Liver (tissue), 9 donors: ENCODE measurements around the gene UBE3B. TPM values are rescaled to one million over a fixed set of nuclear protein-coding genes. Genes with fewer than 3 reads are reported as not detected.

Experiments used
- DNase-seq: peaks from one replicate; pipeline ENCODE4 v3.0.0-alpha.2; 2017; ENCODE audit warnings: low spot score
- H3K27ac ChIP-seq, 2 donors: one replicate each; pipeline ENCODE4 v1.7.0; 2013; ENCODE audit warnings: inconsistent platforms in 2 of 2, low read length in 2 of 2, control low read depth in 1 of 2, low read depth in 1 of 2, mild to moderate bottlenecking in 1 of 2
- H3K27me3 ChIP-seq, 4 donors: one replicate each; pipeline versions ENCODE4 v1.6.1 to v1.7.0; 2013; ENCODE audit warnings: low read length in 3 of 4, inconsistent platforms in 1 of 4, mild to moderate bottlenecking in 1 of 4, moderate library complexity in 1 of 4; ENCODE audit not compliant: control insufficient read depth in 4 of 4, insufficient read depth in 4 of 4
- H3K36me3 ChIP-seq, 4 donors: one replicate each; pipeline versions ENCODE4 v1.6.1 to v1.7.0; 2013; ENCODE audit warnings: low read length in 3 of 4, mild to moderate bottlenecking in 3 of 4, low read depth in 1 of 4, moderate library complexity in 1 of 4; ENCODE audit not compliant: control insufficient read depth in 4 of 4, insufficient read depth in 3 of 4
- H3K4me1 ChIP-seq, 4 donors: one replicate each; pipeline versions ENCODE4 v1.6.1 to v1.7.0; 2013; ENCODE audit warnings: low read length in 3 of 4, mild to moderate bottlenecking in 3 of 4, moderate library complexity in 1 of 4; ENCODE audit not compliant: control insufficient read depth in 4 of 4, insufficient read depth in 4 of 4
- H3K4me3 ChIP-seq, 3 donors: one replicate each; pipeline versions ENCODE4 v1.6.1 to v1.7.0; 2013; ENCODE audit warnings: low read length in 3 of 3, control low read depth in 1 of 3, low read depth in 1 of 3, mild to moderate bottlenecking in 1 of 3
- H3K9ac ChIP-seq, 2 donors: one replicate each; pipeline ENCODE4 v1.7.0; 2013; ENCODE audit warnings: low read length in 2 of 2, mild to moderate bottlenecking in 2 of 2, moderate library complexity in 2 of 2, control low read depth in 1 of 2, low read depth in 1 of 2
- H3K9me3 ChIP-seq, 4 donors: one replicate each; pipeline versions ENCODE4 v1.6.1 to v1.7.0; 2013; ENCODE audit warnings: low read length in 3 of 4; ENCODE audit not compliant: control insufficient read depth in 4 of 4
- ATF3 ChIP-seq: IDR thresholded peaks from 2 replicates; pipeline ENCODE4 v1.6.1; 2016; ENCODE audit warnings: antibody characterized with exemption
- CTCF ChIP-seq: fragments of 150-350 bp; IDR thresholded peaks from 2 replicates; pipeline ENCODE4 v1.5.1; 2017; ENCODE audit warnings: improper control_type of control experiment, low read depth, low read length; ENCODE audit not compliant: missing input control
- GABPA ChIP-seq, 2 donors: IDR thresholded peaks in 1 of 2; conservative IDR thresholded peaks in 1 of 2; 2 replicates each; pipeline ENCODE4 v1.6.1; 2016; ENCODE audit warnings: antibody characterized with exemption in 2 of 2, mild to moderate bottlenecking in 1 of 2, moderate library complexity in 1 of 2
- JUND ChIP-seq, 2 donors: IDR thresholded peaks; 2 replicates each; pipeline ENCODE4 v1.6.1; 2016; ENCODE audit warnings: antibody characterized with exemption in 2 of 2
- MAX ChIP-seq: IDR thresholded peaks from 2 replicates; pipeline ENCODE4 v1.6.1; 2016; ENCODE audit warnings: antibody characterized with exemption
- NR2F2 ChIP-seq: IDR thresholded peaks from 2 replicates; pipeline ENCODE4 v1.6.1; 2016; ENCODE audit warnings: antibody characterized with exemption
- RXRA ChIP-seq, 2 donors: IDR thresholded peaks; 2 replicates each; pipeline ENCODE4 v1.6.1; 2017 to 2018; ENCODE audit warnings: antibody characterized with exemption in 2 of 2, mild to moderate bottlenecking in 1 of 2
- TAF1 ChIP-seq: conservative IDR thresholded peaks from 2 replicates; pipeline ENCODE4 v1.6.1; 2016; ENCODE audit warnings: antibody characterized with exemption, mild to moderate bottlenecking
- YY1 ChIP-seq: IDR thresholded peaks from 2 replicates; pipeline ENCODE4 v1.6.1; 2016; ENCODE audit warnings: antibody characterized with exemption, mild to moderate bottlenecking
- ZBTB33 ChIP-seq: IDR thresholded peaks from 2 replicates; pipeline ENCODE4 v1.6.1; 2016; ENCODE audit warnings: antibody characterized with exemption
- WGBS: extraction: QIAGEN DNeasy Blood & Tissue Kit; methylation state at CpG from one replicate; pipeline ENCODE4 v1.1.7; 2013; 5-methylcytosine and 5-hydroxymethylcytosine counted together
- polyA plus RNA-seq, 2 donors: library from polyadenylated mRNA; stranded (reverse) in 1 of 2; unstranded in 1 of 2; fragments of 200-250 nt in 1 of 2; fragments of >200 nt in 1 of 2; fragmentation: Nextera tagmentation in 1 of 2; extraction: Ambion mirVana in 1 of 2; gene quantifications; one replicate each; pipeline versions ENCODE4 v1.2.1 to v1.2.3, GENCODE V29; 2013 to 2015
- total RNA-seq, 2 donors: library from RNA; depleted of rRNA; stranded (reverse); fragments of >200 nt; gene quantifications; one replicate each; pipeline ENCODE4 v1.2.3, GENCODE V29; 2014
- donor health status: healthy.
- donor health status: healthy.
- donor health status: healthy.
- donor health status: healthy.
- donor health status: healthy.

UBE3B gene
- total and polyA plus RNA-seq, 4 donors: 9.3 to 43.4 (median 24.1) TPM

- no peak for TF ChIP-seq MAX
These were observed 7.8 kb downstream of the UBE3B start (continued) for GRCh38 chr12:109485201-109485600.

GRCh38 chr12:109487181-109488050 lies 10.0 kb downstream of the UBE3B start:
- TF ChIP-seq ZBTB33 (no peak), RXRA (IDR thresholded peaks at IDR 0.05) (no peak), YY1 (no peak)
- H3K9ac ChIP-seq: no peak overlapping the region
- H3K4me3 ChIP-seq: no peak overlapping the region
- no peaks in the 10 kb centered on the region for H3K27me3 ChIP-seq
- H3K4me1 ChIP-seq: no peaks in the 10 kb centered on the region
- WGBS: 94% methylated on average over 9 of the region's 9 CpGs
- peaks cover 18 to 94% (median 77%) of the 10 kb centered on the region in 4 donors for H3K36me3 ChIP-seq
- no peak overlapping the region for H3K27ac ChIP-seq
- H3K9me3 ChIP-seq: no peaks in the 10 kb centered on the region
- DNase-seq: no peak

GRCh38 chr12:109488051-109488665 lies 10.7 kb downstream of the UBE3B start:
- Histone ChIP-seq H3K27ac (no peak overlapping the region), H3K27me3 (no peaks in the 10 kb centered on the region), H3K9ac (no peak overlapping the region), H3K9me3 (no peaks in the 10 kb centered on the region), H3K4me1 (no peaks in the 10 kb centered on the region), H3K36me3 (peaks cover 19 to 96% (median 77%) of the 10 kb centered on the region in 4 donors), H3K4me3 (no peak overlapping the region)
- TF ChIP-seq JUND (IDR thresholded peaks at IDR 0.05) (no peak), CTCF (no peak), NR2F2 (no peak), TAF1 (no peak), ZBTB33 (no peak), ATF3 (no peak), GABPA (IDR thresholded peaks at IDR 0.05 in 1 of 2, conservative IDR thresholded peaks at IDR 0.05 in 1 of 2) (no peak)
- no peak for DNase-seq
- 88% methylated on average over 7 of the region's 7 CpGs for WGBS
